Body of pancreas (tissue), 4 donors: ENCODE results near the gene RHBDF2.

Experiments used
- POLR2A ChIP-seq, 3 donors: fragments of 450-650 bp; IDR thresholded peaks; one replicate each; pipeline ENCODE4 v1.6.1; 2016; ENCODE audit warnings: antibody characterized with exemption in 3 of 3, mild to moderate bottlenecking in 2 of 3
- TF ChIP-seq, protein P1 (sequence below), 7 experiments: fragments of 450-650 bp in 4 of 7; fragments of 200-600 bp in 3 of 7; sonication (generic) in 3 of 7; IDR thresholded peaks; one replicate each; pipeline ENCODE4 v1.5.1; 2016 to 2019; ENCODE audit warnings: antibody characterized with exemption in 7 of 7

GRCh38 chr17:76538941-76539570 is 37.8 kb upstream of the RHBDF2 start:
- TF ChIP-seq, protein P1, sequence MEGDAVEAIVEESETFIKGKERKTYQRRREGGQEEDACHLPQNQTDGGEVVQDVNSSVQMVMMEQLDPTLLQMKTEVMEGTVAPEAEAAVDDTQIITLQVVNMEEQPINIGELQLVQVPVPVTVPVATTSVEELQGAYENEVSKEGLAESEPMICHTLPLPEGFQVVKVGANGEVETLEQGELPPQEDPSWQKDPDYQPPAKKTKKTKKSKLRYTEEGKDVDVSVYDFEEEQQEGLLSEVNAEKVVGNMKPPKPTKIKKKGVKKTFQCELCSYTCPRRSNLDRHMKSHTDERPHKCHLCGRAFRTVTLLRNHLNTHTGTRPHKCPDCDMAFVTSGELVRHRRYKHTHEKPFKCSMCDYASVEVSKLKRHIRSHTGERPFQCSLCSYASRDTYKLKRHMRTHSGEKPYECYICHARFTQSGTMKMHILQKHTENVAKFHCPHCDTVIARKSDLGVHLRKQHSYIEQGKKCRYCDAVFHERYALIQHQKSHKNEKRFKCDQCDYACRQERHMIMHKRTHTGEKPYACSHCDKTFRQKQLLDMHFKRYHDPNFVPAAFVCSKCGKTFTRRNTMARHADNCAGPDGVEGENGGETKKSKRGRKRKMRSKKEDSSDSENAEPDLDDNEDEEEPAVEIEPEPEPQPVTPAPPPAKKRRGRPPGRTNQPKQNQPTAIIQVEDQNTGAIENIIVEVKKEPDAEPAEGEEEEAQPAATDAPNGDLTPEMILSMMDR (IDR thresholded peaks at IDR 0.05): no peak
- TF ChIP-seq POLR2A (IDR thresholded peaks at IDR 0.05): no peak
